Endometrial microvascular endothelial cells (primary cell): ENCODE measurements around the gene CCNF. TPM values are rescaled to one million over a fixed set of nuclear protein-coding genes. Genes with fewer than 3 reads are reported as not detected.
"Not testable (repeated sequence)": the region's sequence is repeated elsewhere in the genome, so short reads cannot be mapped to it uniquely, and the experiment has no call there.

ENCODE experiments used
- in situ Hi-C: cut with HindIII; loops from 2 replicates; pipeline ENCODE4 v1.10.0; 2017; ENCODE audit warnings: low sequenced_read_pairs, low pct_unique_long_range_greater_than_20kb; ENCODE audit errors: inconsistent ontology term
- total RNA-seq: library from RNA; depleted of rRNA; stranded (reverse); fragments of >200 nt; gene quantifications from one replicate; pipeline ENCODE4 v1.2.3, GENCODE V29; 2015; ENCODE audit errors: inconsistent ontology term

CCNF gene
- total RNA-seq, 1 donor from 2014 or later: 43.1 TPM

DNA sequence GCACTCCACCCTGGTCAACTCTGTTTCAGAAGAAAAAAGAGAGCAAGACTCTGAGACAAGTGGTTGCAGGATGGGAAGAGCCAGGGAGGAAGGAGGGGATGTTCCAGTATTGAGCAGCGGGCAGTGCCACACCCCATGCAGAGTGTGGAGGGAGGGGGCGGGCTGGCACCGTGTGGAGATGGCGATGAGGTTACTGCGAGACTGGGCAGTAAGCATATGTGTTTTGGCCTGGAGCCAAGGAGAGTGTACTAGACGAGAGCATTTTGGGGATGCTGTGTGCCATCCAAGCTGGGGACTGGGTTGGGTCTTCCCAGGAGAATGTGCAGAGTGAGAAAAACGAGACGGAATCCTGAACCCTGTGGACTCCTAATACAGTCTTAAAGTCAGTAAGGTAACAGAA, 49.0 kb downstream of the CCNF start:
- in situ Hi-C loops: no loop called here

DNA sequence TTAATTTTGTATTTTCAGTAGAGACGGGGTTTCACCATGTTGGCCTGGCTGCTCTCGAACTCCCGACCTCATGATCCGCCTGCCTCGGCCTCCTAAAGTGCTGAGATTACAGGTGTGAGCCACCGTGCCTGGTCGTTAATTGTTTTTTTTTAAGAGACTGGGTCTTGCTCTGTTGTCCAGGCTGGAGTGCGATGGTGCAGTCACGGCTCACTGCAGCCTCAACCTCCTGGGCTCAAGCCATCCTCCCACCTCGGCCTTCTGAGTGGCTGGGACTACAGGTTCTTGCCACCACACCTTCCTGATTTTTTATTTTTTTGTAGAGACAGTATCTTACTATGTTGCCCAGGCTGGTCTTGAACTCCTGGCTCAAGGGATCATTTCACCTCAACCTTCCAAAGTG, 50.7 kb downstream of the CCNF start:
- in situ Hi-C loops: not testable (repeated sequence)

DNA sequence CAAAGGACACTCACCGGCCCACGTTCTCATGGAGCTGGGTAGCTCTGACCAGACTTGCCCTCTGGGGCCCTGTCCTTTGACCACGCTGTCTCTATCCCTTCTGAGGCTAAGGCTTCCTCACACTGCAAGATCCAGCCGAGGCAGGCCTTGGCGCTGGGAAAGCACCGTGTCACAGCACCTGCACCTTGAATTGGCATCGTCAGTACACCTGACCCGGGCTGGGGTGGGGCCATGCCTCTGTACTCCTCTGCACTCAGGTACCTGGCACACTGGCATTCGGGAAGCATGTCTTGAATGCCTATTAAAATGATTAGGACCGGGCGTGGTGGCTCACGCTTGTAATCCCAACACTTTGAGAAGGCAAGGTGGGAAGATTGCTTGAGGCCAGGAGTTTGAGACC, 51.7 kb downstream of the CCNF start:
- in situ Hi-C loops: no loop called here

DNA sequence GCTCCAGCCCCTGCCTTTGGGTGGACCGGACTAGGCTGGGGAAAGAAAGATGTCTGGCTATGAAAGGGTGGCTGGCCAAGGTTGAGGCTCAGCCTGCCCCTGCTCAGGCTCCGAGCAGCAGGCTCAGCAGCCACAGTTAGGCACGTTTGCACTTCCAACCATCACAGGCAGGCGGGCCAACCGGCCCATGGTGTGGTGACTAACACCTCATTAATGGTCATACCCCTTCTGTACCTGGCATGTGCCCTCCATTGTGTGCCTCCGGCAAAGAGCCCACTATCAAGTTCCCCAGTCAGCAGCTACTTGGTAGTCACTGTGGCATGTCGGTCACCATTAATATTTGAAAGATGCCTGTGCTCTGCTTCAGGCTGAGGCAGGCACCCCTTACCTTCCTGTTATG, 52.4 kb downstream of the CCNF start:
- in situ Hi-C loops: no loop called here

DNA sequence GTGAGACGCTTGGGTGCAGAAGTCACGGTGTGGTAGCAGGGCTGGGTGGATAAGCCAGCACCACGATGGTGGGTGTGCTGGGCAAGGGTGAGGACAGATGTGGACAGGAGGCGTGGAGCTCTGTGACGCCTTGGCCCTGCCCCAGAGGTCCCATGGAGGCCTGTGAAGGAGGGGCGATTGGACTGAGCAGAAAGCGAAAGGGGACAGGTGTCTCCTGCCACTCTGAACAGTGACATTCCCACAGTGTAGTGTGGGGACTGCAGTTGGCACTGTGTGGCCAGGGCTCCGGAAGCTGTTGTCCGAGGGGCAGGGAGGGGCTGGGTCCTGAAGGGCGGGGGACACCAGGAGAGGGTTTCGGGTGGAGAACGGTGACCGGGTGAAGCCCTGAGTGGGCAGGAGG, 53.0 kb downstream of the CCNF start:
- in situ Hi-C loops: no loop called here

DNA sequence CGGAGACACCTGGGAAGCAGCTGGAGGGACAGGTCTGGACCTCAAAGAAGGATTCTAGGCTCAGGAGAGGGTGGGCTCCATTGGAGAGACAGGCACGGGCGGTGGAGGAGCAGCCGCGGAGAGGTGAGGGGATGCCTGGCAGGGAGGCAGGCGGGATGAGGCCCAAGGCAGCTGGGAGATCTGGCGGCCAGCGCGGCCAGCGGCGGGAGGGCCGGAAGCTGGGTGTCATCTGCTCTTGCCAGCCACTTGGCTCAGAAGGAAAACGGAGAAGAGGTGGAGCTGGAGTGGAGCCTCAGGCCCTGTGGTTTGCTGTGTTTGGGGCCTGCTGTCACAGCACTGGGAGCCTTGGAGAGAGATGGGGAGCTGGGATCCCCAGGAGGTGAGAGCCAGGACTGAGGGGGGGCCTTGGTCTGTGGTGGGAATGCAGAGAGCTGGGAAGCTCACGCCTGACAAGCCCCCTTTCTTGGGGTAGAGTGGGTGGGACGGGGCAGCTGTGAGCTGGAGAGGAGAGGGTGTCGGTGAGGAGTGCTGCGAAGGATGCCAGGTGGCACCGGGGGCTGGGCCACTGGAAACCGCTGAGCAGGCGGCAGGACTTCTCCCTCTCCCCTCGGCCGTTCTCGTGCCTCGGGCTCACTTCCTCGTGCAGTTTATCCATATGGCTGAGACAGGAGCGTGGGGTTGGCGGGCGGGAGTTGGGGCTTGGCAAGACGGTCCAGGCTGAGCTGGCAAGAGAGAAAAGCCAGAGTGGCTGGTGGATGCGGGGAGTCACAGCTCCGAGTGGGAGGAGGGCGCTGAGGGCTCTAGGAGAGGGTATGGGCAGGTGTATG, 53.7 kb downstream of the CCNF start:
- in situ Hi-C loops: no loop called here

DNA sequence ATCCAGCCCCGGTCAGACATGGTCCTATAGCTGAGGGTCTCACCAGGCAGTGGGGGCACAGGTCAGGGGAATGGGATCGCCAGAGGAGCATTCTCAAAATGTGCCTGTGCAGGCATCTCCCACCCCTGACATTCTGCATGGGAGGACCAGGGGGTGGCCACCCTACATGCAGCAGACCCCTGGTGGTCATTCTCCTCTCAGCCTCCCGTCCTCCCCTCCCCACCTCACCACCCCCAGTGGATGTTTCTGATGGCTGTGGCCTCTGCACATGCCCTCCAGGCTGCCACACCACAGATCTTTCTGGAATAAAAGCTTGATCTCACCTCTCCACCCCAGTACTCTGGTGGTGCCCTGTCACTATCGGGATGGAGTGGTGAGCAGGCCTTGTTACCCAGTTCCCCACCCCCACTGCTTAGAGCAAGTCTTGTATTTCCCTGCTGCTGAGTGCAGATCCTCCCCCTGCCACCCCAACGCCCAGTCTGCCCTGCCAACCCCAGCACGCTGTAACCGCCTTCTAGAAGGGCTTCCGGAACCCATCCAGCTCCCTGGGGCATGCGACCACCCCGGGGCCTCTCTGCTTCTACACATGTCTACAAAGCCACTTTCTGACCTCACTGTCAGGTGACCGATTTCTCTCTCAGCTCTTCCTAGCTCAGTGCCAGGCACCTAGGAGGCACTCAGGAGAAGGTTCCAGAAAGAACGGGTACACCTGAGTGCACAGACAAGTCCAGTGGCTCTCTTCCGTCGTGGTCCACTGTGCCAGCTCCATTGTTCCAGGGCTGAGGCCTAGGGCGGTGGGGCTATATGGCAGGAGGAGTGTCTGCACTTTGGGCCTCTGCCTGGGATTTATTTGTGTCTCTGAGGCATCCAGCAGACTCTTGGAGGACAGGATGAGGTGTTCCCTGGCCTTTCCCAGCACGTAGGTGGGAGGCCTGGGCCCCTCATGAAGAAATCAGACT, 55.0 kb downstream of the CCNF start:
- in situ Hi-C loops: no loop called here

DNA sequence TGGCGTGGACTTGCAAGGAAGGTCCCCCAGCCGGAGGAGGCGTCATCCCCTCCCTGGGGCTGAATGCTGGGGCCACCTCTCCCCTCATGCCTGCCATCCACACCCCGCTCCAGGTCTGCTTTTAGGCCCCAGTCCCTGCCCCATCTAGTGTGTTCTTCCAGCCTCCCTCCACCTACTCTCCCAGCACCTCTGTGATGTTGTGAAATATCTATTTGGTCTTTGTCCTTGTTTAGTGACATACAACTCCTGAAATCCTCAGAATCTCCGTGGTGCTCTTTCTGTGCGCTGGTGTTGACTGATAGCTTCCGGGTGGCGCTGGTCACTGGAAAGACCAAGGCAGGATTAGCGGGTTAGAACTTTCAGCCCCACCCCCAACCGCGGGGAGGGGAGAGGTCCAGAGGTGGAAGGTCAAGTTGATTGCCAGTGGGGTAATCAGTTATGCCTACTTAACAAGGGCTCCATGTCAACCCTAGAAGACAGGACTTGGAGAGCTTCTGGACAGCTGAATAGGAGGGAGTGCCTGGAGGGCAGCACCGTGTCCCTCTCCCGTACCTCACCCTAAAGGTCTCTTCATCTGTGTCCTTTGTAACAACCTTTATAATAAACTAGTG, 55.8 kb downstream of the CCNF start:
- in situ Hi-C loops: no loop called here

DNA sequence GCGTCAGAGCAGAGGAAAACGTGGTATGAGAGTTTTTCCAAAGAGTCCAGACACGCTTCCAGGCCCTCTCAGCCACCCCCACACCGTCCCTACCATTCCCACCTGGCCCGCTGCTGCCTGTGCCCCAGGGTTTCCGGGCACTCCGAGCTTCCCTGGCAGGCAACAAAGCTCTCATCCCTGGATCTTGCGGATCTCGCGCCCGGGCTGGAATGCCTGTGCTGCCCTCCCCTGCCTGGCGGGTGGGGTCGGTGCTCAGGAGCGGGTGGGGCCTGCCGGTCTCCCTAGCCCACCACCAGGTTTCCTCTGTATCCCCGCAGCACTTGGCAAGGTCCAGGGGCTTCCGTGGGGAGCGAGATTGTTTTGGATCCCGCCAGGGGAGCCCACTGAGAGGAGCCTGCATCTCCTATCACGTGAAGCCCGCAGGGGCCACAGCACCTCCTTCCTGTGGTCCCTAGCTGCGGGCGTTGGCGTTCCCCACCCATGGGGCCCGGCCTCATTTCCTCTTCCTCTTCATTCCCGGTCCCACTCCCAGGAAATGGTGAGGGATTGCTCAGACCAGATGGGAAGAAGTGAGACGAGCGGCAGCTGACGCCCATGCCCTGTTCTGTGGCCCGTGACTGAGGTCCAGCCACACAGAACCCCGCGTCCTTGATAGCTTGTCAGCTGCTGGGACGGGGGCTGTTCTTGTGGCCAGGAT, 56.7 kb downstream of the CCNF start:
- in situ Hi-C loops: no loop called here

DNA sequence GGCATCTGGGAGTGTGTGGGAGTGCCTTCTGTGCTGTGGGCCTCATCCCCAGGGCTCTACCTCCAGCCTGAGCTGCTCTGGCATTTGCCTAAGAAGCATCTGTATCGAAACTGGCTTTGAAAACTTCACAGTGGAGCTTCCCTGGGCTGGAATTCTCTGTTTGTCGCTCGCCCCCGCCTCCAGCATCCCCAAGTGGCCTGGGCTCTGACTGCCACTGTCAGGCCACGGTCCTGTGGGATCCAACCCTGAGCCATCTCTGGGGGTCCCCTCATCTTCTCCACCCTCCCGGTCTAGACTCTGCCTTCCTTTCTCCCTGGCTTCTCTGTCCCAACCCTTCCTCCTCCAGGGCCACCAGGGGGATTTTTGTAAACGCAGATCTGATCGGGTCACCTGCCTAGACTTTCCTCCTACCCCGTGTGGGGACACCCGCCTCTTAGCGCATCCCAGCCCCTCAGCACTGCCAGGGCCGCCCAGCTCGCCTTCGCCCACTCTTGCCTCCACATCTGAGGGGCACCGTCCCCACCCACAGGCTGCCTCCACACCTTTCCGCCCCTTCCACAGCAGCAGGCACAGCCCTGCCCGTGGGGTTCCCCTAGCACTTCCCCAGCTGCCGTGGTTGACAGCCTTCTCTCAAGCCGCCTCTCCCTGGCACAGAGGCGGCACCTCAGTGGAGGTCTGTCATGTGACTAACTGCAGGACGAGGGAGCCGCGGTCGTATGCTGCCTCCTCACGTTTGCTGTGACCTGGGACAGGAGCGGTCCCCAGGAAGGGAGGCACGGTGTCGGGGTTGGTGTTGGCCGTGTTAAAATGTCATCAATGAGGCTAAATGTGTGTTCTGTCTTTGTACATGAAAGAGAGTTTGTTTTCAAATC, 57.6 kb downstream of the CCNF start:
- in situ Hi-C loops: no loop called here

DNA sequence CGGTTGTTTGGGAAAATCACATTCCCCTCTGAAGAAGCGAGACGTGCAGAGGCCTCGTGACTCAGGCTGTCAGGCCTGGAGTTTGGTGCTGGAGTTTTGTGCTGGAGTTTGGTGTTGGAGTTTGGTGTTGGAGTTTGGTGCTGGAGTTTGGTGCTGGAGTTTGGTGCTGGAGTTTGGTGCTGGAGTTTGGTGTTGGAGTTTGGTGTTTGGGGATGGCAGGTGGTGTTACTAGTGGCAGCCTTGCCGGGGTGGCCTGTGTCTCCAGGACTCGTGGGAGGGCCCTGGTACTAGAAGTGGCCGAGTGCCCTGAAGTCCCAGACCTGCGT, 58.2 kb downstream of the CCNF start:
- in situ Hi-C loops: no loop called here

DNA sequence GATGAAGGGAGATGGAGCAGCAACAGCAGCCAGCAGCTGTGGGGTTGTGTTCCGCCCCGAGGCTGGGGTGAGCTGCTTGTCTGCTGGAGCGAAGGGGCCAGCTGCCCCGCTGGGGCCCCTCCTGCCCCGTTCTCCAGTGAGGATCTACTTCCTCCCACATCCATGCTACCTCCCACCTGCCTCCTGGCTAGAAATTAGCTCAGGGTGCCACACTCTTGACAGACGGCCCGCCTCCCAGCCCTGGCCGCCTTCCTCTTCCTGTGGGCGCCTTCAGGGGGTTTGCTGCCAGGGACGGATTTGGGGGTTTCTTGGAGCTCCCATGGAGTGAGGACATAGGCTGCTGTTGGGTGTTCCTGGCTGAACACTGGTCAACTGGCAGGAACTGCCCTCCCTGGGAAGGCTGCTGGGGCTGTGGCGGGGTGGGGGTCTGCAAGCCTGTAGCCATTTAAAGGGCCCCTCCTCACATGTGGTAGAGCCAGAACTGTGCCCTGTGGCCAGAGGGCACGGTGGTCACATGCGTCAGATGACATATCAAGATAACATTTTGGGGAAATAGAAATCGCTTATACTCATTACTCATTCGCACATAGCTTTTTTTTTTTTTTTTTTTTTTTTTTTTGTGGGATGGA, 58.8 kb downstream of the CCNF start:
- in situ Hi-C loops: no loop called here

DNA sequence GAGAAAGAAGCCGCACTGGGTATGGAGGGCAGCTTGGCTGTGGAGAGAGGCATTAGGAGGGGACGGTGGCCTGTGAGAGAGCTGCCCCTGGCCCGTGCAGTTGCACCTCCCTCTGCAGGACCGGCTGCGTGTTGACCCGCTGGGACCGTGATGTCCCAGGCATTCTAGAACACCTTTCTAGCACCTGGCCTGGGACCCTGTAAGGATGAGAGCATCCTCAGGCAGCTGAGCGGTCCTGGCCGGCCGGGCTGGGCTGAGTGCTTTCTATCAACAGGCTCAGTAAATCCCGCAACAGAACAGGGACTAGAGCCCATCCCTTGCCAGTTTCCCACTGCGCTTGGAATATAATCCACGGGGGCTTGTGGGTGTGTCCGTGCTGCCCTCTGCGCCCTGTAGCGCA, 60.3 kb downstream of the CCNF start:
- in situ Hi-C loops: no loop called here

DNA sequence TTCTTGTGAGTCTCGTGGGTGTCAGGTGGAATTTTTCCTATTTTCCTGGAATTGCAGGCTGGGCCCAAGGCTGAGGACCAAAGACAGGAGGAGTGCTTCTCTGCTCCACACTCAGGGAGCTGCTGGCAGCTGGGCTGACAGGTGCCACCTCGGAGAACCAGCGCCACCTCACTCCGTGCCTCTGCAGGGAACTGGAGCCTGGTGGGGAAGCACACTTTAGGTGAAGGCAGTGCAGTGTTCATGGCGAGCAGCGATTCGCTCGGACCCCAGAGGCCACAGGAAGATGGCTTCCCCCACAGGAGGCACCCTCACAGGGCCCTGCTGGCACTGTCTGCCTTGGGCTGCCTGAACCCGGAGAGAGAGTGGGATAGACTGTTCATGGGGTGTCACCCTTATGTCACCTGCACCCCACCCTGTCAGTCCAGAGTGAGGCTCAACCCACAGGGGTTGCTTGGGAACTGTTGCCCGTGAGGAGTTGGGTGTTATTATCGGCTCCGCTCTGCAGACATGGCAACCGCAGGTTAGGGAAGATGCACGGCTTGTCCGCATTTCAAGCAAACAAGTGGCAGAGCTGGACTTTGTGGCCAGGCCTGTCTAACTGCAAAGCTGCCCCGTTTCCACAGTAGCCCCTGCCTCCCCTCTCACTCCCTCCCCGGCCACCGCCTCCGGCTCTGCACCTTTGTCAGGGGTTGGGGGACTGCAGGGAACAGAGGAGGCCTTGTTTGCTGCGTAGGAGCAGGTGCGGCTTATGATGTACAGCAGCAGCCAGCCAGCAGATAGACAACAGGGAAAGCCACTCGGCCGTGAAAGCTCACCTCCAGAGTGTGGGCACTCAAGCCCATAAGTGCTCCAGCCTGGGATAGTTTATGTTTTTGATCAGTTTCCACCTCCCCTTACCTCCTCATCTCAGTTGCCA, 61.2 kb downstream of the CCNF start:
- in situ Hi-C loops: no loop called here

DNA sequence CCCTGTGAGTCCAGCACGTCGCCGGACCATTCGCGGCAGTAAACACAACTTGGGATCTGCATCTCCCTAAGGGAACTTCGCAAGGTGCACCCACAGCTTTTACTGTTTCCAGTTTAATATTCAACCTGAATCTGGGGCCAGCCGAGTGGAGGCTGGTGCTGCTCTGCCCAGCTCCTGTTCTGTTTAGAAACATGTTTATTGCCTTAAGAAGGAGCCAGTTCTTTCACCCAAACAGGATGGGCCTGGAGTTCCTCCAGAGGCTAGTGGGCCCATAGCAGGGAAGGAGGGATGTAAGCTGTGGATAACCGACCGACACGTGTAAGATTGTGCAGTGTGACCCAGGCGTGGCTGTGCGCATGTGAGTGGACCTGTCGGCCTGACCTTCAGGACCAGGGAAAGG, 63.0 kb downstream of the CCNF start:
- in situ Hi-C loops: no loop called here

DNA sequence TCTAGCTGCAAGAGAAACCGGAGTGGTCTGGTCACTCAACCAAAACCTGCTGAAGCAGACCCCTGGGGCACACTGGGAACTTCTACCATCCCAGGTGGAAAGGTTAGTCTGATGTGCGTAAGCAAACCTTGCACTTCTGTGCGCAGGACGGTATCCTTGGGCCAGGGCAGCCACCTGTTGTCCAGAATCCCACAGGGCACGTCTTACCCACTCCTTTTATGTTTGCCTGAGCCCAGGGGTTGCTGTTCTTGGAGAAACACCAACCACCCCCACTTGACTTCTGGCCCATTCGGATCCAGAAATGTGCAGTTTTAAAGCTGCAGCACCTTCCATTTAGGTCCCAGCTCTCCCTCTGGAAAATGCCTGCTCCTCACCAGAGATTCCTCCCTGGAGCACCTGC, 64.4 kb downstream of the CCNF start:
- in situ Hi-C loops: no loop called here

DNA sequence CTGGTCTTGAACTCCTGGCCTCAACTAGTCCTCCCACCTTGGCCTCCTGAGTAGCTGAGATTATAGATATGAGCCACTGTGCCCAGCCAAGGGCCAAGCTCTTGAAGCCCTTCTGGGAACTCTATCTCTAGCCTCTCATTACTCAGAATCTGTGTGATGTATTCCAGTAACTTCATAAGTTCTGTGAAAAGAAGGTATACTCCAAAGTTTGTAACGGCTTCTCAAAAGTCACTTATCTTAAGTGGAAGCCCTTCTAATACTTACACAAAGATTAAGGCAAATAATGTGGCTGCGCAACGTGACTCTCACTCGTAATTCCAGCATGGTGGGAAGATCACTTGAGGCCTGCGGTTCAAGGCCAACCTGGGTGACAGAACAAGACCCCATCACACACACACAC, 65.4 kb downstream of the CCNF start:
- in situ Hi-C loops: no loop called here
